H1 (cell line): Measurements from ENCODE around the gene HDAC10. TPM values are rescaled to one million over a fixed set of nuclear protein-coding genes. Genes with fewer than 3 reads are reported as not detected.

Experiments used
- HDAC2 ChIP-seq, 2 experiments: fragments of 300-600 bp in 1 of 2; sonication (generic) in 1 of 2; IDR thresholded peaks; 2 replicates each; pipeline ENCODE4 v1.6.1; 2011 to 2012; ENCODE audit warnings: low read depth in 2 of 2, low read length in 2 of 2, mild to moderate bottlenecking in 2 of 2, moderate library complexity in 2 of 2, borderline replicate concordance in 1 of 2, inconsistent platforms in 1 of 2
- POLR2AphosphoS5 ChIP-seq: IDR thresholded peaks from 2 replicates; pipeline ENCODE4 v1.6.1; 2011; ENCODE audit warnings: low read depth, low read length
- POU5F1 ChIP-seq: IDR thresholded peaks from 2 replicates; pipeline ENCODE4 v1.6.1; 2011; ENCODE audit warnings: low read depth, mild to moderate bottlenecking, low read length, moderate library complexity
- TBP ChIP-seq: IDR thresholded peaks from 2 replicates; pipeline ENCODE4 v1.6.1; 2011; ENCODE audit warnings: low read depth, low read length, improper control_type of control experiment
- polyA plus RNA-seq, 7 experiments: library from polyadenylated mRNA; depleted of rRNA in 3 of 7; stranded (reverse) in 5 of 7; unstranded in 2 of 7; fragments of >200 nt in 5 of 7; fragments of 200-250 nt in 2 of 7; gene quantifications; 1 replicate in 5 of 7; 2 replicates in 1 of 7; 4 replicates in 1 of 7; pipeline versions ENCODE4 v1.2.1 to v1.2.3, GENCODE V29; 2011 to 2013; ENCODE audit warnings: missing spikeins in 2 of 7, mixed read lengths in 2 of 7
- total RNA-seq: library from RNA; stranded (reverse); fragmentation: NEBNext Ultra II Directional; extraction: Animal tissue kit (Norgen Biotek cat#: 25700); gene quantifications from 2 replicates; pipeline ENCODE4 v1.2.1, GENCODE V29; 2021

The HDAC10 gene
- total and polyA plus RNA-seq, 2 of the 8 experiments (the other 6 are each of a cell fraction or from before 2014, with no cell fraction given) = 11.2 to 26.4 TPM

DNA sequence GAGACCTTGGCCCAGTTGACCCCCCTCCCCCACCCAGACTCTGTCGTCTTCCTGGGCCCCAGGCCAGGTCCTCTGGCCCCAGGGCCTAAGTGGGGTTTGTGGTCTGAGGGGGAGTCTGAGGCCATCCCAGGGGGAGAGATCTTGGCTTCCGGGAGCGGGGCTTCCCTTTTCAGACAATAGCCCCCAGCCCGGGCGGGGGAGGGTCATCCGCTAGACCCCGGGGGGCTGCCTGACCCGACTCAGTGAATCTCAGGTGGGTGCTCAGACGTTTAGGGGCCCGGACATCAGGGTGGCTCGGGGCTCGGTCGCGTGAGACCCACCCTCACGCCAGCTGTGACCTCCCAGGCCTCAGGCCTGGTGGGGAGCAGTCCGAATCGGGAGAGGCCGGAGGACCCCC is 18.5 kb upstream of the HDAC10 start (continued):
- TF ChIP-seq POLR2AphosphoS5 (no peak), POU5F1 (no peak), TBP (no peak), HDAC2 (IDR thresholded peaks at IDR 0.05; ENCODE audit: borderline replicate concordance in 1 of 2, low read depth in 2 of 2, low read length in 2 of 2) (no peak)
